T-helper 1 cell (primary cell): ENCODE data around the gene EVA1C.
"Not testable (repeated sequence)": the region's sequence is repeated elsewhere in the genome, so short reads cannot be mapped to it uniquely, and the experiment has no call there.

ENCODE experiments used
- DNase-seq, 5 donors: peaks; one replicate each; pipeline ENCODE4 v3.0.0-alpha.2; 2012 to 2020
- total RNA-seq, 4 donors: gene quantifications; one replicate each; lab custom pipeline; 2026; lab: John Stamatoyannopoulos, UW

Gene EVA1C
- 9.5 to 13.0 (median 11.6) reads per million in 4 donors for total RNA-seq

GRCh38 chr21:32412162-32413014, at the start of gene EVA1C:
TSS of gene EVA1C (plus strand) at chr21:32412706. CDS start at chr21:32412854, 148 bp downstream.
- peak; percentile 53 to 76 (median 62) for DNase-seq

DNA sequence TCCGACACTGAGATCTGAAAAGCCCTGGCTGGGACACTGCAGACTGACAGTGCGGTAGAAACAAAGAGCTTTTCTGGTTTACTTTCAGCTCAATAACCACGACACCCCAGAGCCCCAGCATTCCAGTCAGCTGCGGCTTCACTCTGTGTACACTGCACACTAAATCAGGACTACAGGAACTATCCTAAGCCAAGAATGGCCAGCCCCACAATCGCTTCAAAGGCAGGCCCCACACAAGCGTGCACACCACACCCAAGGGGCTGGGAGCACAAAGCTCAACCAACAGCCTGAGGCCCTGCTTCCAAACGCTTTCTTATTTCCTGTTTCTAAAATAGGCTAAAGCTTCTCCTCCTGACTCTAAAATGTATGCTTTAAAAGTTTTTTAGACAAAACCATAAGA, 48.1 kb upstream of the EVA1C start:
- no peak for DNase-seq

GRCh38 chr21:32364796-32365195, 47.7 kb upstream of the EVA1C start:
- DNase-seq: no peak

DNA sequence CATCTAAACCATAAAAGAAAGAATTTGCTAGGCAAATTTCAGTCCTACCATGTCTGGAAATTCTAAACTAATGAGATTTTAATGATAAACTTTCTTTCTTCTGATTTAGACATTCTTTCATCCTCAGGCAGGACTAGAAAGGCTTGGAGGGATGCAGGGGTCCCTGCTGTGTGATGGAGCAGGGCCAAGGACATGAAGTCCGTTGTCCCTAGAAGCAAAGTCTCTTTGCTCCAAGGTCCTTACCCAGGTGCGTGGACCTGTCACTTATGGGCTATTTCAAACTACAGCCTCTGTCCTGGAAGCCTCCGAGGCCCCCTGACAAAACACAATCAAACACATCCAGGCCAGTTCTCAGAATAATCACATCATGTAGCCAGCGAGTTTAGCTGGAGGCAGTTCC, 46.3 kb upstream of the EVA1C start:
- no peak for DNase-seq

GRCh38 chr21:32367158-32367557, 45.3 kb upstream of the EVA1C start:
- no peak for DNase-seq

GRCh38 chr21:32368386-32368785, 44.1 kb upstream of the EVA1C start:
- no peak for DNase-seq

- not testable (repeated sequence) for DNase-seq
These were observed 43.5 kb upstream of the EVA1C start for GRCh38 chr21:32368961-32369360.

- no peak for DNase-seq
These were observed 41.3 kb upstream of the EVA1C start for GRCh38 chr21:32370998-32371766.

GRCh38 chr21:32371913-32372314, 40.6 kb upstream of the EVA1C start:
- DNase-seq: peak in 1 of 5 donors; percentile 34

GRCh38 chr21:32372755-32373154, 39.8 kb upstream of the EVA1C start:
- DNase-seq: no peak

- DNase-seq: no peak
These were observed 35.0 kb upstream of the EVA1C start for GRCh38 chr21:32377506-32377905.

DNA sequence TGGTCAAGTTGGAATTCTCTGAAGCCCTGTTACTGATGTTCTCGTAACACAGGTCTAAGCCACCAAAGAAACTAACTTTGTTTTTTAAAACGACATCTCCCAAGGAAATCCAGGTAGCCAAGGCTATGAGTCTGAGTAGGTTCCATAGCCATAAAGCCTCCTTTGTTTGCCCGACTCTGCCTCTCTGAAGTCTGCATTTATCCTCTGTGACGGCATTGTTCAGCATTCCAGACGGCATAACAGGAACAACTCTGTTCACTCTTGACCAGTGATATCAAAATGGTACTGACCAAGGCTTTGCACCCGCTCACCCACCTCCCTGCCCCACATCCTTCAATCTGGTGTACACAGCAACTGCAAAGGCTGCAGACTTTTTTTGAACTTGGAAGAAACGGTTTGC, 34.5 kb upstream of the EVA1C start:
- no peak for DNase-seq

- no peak for DNase-seq
These were observed 33.5 kb upstream of the EVA1C start for GRCh38 chr21:32378956-32379355.

GRCh38 chr21:32380940-32381339, 31.6 kb upstream of the EVA1C start:
- DNase-seq: no peak

GRCh38 chr21:32381571-32381970, 30.9 kb upstream of the EVA1C start:
- no peak for DNase-seq

- no peak for DNase-seq
These were observed 30.3 kb upstream of the EVA1C start for GRCh38 chr21:32382108-32382644.

GRCh38 chr21:32383812-32384211, 28.7 kb upstream of the EVA1C start:
- no peak for DNase-seq

DNA sequence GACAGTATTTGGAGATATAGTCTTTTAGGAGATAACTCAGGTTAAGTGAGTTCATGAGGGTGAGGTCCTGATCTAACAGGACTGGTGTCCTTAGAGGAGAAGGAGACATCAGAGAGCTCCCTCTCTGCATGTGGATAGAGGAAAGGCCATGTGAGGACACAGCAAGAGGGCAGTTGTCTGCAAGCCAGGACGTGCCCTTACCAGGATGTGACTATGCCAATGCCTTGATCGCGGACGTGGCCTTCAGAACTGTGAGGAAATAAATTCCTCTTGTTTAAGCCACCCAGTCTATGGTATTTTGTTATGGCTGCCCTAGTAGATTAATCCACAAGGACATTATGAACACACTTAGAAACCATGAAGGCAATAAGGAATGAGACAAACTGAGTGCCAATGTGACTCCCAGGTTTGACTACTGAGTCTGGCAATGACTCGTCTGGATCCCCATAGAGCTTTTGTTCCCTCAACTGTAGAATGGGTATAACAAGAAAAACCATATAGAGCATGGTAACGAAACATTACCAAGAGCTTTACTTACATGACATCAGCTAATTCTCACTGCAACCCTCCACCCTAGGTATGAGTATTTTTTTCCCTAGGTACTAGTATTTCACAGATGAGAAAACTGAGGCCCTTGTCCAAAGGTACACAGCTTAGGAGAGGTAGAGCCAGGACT, 26.2 kb upstream of the EVA1C start:
- DNase-seq: no peak

- no peak for DNase-seq
These were observed 25.4 kb upstream of the EVA1C start for GRCh38 chr21:32387151-32387550.

DNA sequence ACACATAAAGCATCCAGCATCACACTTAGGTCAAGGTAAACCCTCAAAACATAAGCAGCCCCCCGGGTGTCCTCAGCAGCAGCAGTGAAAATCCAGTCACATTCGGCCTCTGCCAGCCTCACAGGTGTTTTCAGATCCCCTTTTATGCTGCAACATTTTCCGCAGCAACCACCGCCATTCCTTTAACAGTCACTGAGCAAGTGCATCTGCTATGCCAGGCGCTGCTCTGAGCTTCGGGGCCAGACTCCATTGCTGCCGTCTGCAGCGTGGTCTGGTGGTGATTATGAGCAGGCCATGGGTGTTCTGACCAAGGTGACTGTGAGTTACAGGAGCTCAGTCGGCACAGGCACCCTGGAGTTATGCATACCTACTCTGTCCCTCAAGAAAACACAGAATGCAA, 24.2 kb upstream of the EVA1C start:
- DNase-seq: no peak

DNA sequence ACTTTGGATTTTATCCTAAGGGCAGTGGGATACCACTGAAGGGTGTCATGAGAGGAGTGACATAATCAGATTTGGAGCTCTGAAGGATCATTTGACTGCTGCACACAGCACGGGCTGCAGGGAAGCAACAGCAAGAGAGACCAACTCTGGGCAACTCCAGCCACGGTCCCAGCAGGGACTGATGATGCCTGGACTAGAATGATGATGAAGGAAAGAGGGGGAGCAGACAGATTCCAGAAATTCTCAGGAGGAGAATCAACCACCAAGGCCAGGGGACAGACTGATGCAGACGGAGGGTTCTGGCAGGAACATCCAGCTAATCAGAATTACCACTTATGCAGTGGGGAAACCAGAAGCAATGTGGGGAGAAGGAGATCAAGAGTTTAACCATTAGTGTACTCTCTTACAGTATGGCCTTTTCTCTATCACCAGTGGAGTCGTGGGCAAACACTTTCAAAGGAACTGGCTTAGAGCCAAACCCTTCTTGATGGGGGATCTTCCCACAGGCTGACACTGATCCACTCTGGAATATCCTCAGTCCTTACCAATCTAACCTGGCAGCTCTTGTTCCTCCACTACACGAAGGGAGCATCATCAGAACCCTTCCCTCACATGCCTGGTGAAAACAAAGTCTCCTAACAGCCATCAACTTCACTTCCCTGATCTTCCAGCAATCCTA, 23.0 kb upstream of the EVA1C start:
- DNase-seq: no peak

- DNase-seq: not testable (repeated sequence)
These were observed 21.8 kb upstream of the EVA1C start for GRCh38 chr21:32390537-32391224.
